ENCODE data around the gene IRAK3. TPM values are rescaled to one million over a fixed set of nuclear protein-coding genes. Genes with fewer than 3 reads are reported as not detected.

IRAK3 gene
- total and polyA plus RNA-seq, 8 donors: 18.5 to 71.7 (median 35.7) TPM

DNA sequence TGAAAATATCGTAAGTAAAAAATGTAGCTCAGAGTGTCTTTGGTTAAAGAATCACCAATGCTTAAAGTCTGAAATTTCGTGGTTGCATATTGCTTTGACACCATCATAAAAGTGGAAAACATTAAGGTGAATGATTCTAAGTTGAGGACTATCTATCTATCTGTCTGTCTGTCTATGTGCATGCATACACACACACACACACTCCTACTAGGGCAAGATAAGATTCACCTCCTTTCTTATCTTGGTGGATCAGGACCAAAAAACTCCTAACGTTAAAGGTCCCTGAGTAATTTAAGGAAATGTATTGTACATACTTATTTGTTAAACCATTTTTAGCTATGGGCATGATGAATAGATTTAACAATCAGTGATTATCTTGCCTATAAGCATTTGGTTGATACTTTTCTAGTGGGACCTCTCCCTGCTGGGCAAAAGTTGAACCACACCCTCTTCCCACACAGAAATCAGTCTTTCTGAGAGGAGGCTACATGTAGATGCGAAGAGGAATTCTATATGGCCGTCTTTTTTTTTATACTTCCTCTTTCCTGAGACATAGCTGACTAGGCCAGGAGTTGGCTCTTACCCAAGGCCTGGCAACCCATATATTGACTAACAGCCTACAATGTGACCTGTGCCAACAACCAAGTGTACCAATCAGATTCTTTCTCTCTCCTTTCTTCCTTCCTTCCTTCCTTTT, 39.2 kb upstream of the IRAK3 start:
- Histone ChIP-seq H3K9me3 (no peaks in the 10 kb centered on the region), H3K27ac (peak overlapping the region in 1 of 2 donors; percentile 76), H3K36me3 (peaks cover 0 to 19% of the 10 kb centered on the region in 2 donors), H3K4me1 (peaks cover 1 to 59% of the 10 kb centered on the region in 2 donors), H3K27me3 (no peaks in the 10 kb centered on the region), H3K4me3 (no peak overlapping the region)
- intact Hi-C loops (cut with DNase I): no loop called here
- DNase-seq (peak in 1 of 4 donors; percentile 66), ATAC-seq (peak; percentile 48)
- TF ChIP-seq, protein P1, sequence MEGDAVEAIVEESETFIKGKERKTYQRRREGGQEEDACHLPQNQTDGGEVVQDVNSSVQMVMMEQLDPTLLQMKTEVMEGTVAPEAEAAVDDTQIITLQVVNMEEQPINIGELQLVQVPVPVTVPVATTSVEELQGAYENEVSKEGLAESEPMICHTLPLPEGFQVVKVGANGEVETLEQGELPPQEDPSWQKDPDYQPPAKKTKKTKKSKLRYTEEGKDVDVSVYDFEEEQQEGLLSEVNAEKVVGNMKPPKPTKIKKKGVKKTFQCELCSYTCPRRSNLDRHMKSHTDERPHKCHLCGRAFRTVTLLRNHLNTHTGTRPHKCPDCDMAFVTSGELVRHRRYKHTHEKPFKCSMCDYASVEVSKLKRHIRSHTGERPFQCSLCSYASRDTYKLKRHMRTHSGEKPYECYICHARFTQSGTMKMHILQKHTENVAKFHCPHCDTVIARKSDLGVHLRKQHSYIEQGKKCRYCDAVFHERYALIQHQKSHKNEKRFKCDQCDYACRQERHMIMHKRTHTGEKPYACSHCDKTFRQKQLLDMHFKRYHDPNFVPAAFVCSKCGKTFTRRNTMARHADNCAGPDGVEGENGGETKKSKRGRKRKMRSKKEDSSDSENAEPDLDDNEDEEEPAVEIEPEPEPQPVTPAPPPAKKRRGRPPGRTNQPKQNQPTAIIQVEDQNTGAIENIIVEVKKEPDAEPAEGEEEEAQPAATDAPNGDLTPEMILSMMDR (IDR thresholded peaks at IDR 0.05): peak; percentile 18 to 48

DNA sequence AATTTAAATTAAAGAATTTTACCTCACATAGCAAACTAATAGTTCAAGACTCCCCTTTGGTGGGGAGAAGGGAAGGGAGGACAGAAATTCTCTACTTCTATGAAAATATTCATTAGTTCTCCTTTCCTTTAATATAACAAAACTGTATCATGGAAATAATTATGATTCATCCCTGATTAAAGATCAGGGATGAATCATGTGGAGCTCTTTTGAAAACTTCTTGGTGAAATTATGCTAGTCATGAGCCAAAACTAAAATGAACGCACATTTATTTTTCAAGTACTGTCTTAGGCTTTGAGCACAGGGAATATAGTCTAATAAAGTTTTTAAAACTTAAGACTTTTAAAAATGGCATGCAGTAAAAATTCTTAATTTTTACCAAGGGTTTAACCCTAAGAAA, 36.3 kb upstream of the IRAK3 start:
- TF ChIP-seq, protein P1 (IDR thresholded peaks at IDR 0.05): no peak
- no peaks in the 10 kb centered on the region for H3K27me3 ChIP-seq
- no peak overlapping the region for H3K4me3 ChIP-seq
- intact Hi-C loops (cut with DNase I): no loop called here
- no peaks in the 10 kb centered on the region for H3K9me3 ChIP-seq
- ATAC-seq (no peak), DNase-seq (no peak)
- H3K36me3 ChIP-seq: peaks cover 0 to 19% of the 10 kb centered on the region in 2 donors
- peak overlapping the region; percentile 7 to 41 for H3K27ac ChIP-seq
- H3K4me1 ChIP-seq: peaks cover 0 to 49% of the 10 kb centered on the region in 2 donors

GRCh38 chr12:66154776-66155175, 34.2 kb upstream of the IRAK3 start:
- peaks cover 0 to 22% of the 10 kb centered on the region in 2 donors for H3K36me3 ChIP-seq
- peaks cover 0 to 53% of the 10 kb centered on the region in 2 donors for H3K4me1 ChIP-seq
- no peak overlapping the region for H3K4me3 ChIP-seq
- H3K27me3 ChIP-seq: no peaks in the 10 kb centered on the region
- TF ChIP-seq, protein P1 (IDR thresholded peaks at IDR 0.05): no peak
- ATAC-seq: peak; percentile 26
- no peak overlapping the region for H3K27ac ChIP-seq
- intact Hi-C loops (cut with DNase I): no loop called here
- H3K9me3 ChIP-seq: no peaks in the 10 kb centered on the region
- DNase-seq: no peak

DNA sequence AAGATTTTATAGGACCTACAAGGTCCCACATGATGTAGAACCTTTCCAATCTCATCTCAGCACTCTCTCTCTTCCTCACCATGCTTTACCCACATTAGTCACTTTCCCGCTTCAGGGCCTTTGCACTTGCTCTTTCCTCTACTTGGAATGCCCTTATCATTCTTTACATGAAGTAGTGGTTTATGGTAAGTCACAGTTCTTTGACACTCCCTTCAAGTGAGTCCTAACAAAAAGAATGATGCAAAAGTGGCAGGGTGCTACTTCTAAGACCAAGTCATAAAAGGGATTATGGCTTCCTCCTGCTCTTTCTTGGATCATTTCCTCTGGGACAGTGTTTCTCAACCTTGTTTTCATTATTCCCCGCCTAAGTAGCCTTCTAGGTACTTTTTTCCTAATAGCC, 32.4 kb upstream of the IRAK3 start:
- intact Hi-C loops (cut with DNase I): no loop called here
- TF ChIP-seq, protein P1 (IDR thresholded peaks at IDR 0.05): no peak
- Histone ChIP-seq H3K4me1 (peaks cover 0 to 56% of the 10 kb centered on the region in 2 donors), H3K27ac (no peak overlapping the region), H3K9me3 (no peaks in the 10 kb centered on the region), H3K27me3 (no peaks in the 10 kb centered on the region), H3K36me3 (peaks cover 0 to 25% of the 10 kb centered on the region in 2 donors), H3K4me3 (no peak overlapping the region)
- DNase-seq (no peak), ATAC-seq (no peak)

- TF ChIP-seq, protein P1 (IDR thresholded peaks at IDR 0.05): no peak
- H3K4me3 ChIP-seq: no peak overlapping the region
- H3K27ac ChIP-seq: peak overlapping the region in 1 of 2 donors; percentile 40
- DNase-seq (no peak), ATAC-seq (peak; percentile 39)
- no peaks in the 10 kb centered on the region for H3K9me3 ChIP-seq
- H3K36me3 ChIP-seq: peaks cover 0 to 25% of the 10 kb centered on the region in 2 donors
- peaks cover 0 to 67% of the 10 kb centered on the region in 2 donors for H3K4me1 ChIP-seq
- intact Hi-C loops (cut with DNase I): no loop called here
- H3K27me3 ChIP-seq: no peaks in the 10 kb centered on the region
Measured at GRCh38 chr12:66159123-66159522, 29.9 kb upstream of the IRAK3 start.
